Adrenal gland (tissue), 5 donors: ENCODE measurements around the gene BMERB1.

ENCODE experiments used
- POLR2A ChIP-seq, 2 donors: fragments of 450-650 bp; IDR thresholded peaks; one replicate each; pipeline ENCODE4 v1.6.1; 2017; ENCODE audit warnings: antibody characterized with exemption in 2 of 2, mild to moderate bottlenecking in 2 of 2, moderate library complexity in 1 of 2
- TF ChIP-seq, protein P1 (sequence below), 6 experiments: fragments of 450-650 bp in 4 of 6; fragments of 200-600 bp in 2 of 6; sonication (generic) in 1 of 6; IDR thresholded peaks; 1 replicate in 5 of 6; 2 replicates in 1 of 6; pipeline versions ENCODE4 v1.5.1 to v1.8.0; 2016 to 2021; ENCODE audit warnings: antibody characterized with exemption in 6 of 6, mild to moderate bottlenecking in 2 of 6, moderate library complexity in 1 of 6
- donor health status: DM: no; HTN: no; CAD: no.

- TF ChIP-seq, protein P1, sequence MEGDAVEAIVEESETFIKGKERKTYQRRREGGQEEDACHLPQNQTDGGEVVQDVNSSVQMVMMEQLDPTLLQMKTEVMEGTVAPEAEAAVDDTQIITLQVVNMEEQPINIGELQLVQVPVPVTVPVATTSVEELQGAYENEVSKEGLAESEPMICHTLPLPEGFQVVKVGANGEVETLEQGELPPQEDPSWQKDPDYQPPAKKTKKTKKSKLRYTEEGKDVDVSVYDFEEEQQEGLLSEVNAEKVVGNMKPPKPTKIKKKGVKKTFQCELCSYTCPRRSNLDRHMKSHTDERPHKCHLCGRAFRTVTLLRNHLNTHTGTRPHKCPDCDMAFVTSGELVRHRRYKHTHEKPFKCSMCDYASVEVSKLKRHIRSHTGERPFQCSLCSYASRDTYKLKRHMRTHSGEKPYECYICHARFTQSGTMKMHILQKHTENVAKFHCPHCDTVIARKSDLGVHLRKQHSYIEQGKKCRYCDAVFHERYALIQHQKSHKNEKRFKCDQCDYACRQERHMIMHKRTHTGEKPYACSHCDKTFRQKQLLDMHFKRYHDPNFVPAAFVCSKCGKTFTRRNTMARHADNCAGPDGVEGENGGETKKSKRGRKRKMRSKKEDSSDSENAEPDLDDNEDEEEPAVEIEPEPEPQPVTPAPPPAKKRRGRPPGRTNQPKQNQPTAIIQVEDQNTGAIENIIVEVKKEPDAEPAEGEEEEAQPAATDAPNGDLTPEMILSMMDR (IDR thresholded peaks at IDR 0.05): no peak
- no peak for TF ChIP-seq POLR2A (IDR thresholded peaks at IDR 0.05)
Measured at GRCh38 chr16:15477802-15478201, 43.4 kb downstream of the BMERB1 start.
